C1 segment of cervical spinal cord (tissue), 14 donors: ENCODE results near the gene RAD51B.
A peak's percentile ranks its signal among the peaks of the same experiment; 100 is the strongest.

ENCODE experiments used
- DNase-seq, 14 donors: peaks; one replicate each; lab custom pipeline; 2025; lab: John Stamatoyannopoulos, UW

The RAD51B gene

GRCh38 chr14:68714991-68715924 is 895.7 kb downstream of the RAD51B start:
- no peak for DNase-seq

DNA sequence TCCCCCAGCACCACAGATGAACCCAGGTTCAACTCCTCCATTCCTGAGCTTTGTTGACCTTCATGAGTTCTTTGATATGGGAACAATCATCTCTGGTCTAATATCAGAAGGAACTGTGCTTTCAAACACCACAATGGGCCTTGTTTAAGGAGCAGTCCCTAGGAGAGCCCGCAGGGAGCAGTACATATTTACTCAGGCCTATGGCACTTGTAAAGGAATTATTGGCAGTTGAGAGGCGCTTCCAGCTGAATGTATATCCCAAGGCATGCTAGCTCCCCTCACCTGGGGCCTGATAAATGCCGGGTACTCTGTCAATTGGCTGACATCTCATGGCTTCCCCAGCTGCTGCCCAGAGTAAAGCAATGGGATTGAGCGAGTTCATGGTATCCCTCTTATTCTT is 897.1 kb downstream of the RAD51B start:
- no peak for DNase-seq

GRCh38 chr14:68718023-68718990 is 898.7 kb downstream of the RAD51B start:
- DNase-seq = no peak

GRCh38 chr14:68719634-68720384 is 900.2 kb downstream of the RAD51B start:
- no peak for DNase-seq

DNA sequence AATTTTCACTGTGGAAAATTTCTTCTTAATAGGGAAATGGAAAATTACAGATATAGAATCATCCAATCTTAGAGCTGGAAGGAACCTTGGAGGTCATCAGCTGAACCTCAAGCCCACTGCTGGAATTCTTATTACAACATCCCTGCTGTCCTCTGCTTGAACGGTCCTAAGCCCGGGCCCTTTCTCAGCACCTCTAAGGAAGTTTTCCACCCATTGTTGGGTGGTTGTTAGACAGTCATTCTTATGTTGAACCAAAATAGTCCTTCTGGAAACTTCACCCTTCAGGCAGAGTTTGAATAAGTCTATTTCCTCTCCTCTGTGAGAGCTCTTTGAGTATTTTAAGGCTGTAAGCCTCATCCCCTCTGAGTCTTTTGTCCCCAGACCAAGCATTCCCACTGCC is 902.6 kb downstream of the RAD51B start:
- DNase-seq = no peak

- no peak for DNase-seq
Measured at GRCh38 chr14:68722968-68723566, 903.5 kb downstream of the RAD51B start.

GRCh38 chr14:68723808-68724268 is 904.3 kb downstream of the RAD51B start:
- no peak for DNase-seq

DNA sequence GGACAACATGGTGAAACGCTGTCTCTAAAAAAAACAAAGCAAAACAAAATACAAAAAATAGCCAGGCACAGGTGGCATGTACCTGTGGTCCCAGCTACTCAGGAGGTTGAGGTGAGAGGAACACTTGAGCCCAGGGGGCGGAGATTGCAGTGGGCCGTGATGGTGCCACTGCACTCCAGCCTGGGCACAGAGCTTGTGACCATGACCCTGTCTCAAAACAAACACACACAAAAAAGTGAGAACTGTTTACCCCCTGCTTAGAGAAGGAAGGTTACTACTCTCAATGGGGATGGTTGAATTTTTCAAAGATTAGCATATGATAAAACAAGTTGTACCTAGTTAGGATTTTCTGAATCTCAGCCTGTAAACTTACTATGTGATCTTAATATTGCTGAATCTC is 905.3 kb downstream of the RAD51B start:
- DNase-seq = no peak

DNA sequence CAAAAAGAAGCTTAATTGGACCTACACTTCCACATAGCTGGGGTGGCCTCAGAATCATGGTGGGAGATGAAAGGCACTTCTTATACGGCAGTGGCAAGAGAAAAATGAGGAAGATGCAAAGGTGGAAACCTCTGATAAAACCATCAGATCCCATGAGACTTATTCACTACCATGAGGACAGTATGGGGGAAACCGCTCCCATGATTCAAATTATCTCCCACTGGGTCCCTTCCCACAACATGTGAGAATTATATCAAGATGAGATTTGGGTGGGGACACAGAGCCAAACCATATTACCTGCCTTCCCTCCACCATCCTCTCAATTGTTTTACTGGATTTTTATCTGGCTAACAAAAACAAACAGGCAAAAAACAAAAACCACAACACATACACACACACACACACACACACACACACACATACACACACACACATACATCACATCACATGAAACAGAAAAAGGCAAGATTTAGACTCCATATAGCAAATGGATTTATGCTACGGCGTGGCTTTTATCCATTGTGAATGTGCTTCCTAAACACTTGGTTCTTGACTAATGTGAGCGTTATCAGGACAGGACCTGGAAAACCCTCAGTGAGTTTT is 906.6 kb downstream of the RAD51B start:
- DNase-seq = no peak

DNA sequence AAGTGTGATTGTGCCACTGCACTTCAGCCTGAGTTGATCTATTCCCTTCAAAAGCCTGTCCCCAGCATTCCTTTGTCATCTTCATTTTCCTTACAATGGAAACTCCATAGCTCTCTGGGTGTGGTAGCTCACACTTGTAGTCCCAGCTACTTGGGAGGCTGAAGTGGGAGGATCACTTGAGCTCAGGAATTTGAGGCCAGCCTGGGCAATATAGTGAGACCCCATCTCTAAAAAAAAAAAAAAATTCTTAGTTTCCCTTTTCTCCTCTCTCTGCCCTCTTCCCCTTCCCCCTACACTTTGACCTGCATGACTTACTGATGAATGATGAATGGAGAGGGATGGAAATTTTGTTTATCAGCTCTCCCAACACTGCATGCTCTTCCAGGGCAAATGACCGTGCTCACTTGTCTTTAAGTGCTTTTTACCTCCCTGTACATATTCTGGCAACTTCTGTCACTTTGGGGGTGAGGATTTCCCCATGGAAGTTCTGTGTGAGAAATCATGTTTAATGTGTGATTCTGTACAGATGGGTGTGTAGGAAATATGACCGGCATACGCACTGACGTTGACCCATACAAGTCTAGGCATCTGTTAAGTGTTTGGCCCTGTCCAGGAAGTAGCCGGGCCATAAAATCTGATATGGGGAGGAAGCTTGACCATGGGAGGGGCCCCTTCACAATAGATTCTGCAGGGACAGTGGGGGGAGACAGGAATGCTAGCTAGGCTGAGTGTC is 907.9 kb downstream of the RAD51B start:
- no peak for DNase-seq

DNA sequence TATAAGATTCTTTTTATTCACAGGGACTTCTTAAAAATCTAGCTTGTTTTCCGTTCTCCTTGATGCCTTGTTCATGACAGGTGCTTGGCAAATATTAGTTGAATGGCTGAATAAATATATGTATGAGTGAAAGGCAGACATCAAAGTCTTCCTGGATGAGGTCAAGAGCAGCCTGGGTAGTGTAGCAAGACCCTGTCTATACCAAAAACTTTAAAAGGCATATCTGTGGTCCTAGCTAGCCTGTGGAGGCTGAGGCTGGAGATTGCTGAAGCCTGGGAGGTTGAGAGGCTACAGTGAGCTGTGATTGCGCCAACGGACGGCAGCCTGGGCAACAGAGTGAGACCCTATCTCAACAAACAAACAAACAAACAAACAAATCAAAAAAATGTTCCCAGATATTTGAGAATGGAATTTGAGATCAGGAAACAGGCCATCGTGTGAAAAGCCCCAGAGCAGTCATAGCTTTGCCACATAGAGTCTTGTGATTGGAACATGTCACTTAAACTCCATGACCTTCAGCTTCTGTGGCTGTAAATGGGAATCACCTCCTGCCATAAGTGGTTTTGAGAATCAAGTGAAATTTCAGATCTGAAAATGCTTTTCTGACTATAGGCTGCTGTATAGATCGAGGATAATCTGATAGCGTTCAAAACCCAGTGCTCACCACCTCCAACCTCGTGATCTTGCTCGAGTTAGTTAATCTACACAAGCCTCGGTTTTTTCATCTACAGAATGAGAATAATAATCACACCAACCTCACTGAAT is 908.9 kb downstream of the RAD51B start:
- no peak for DNase-seq

GRCh38 chr14:68729556-68729955 is 910.0 kb downstream of the RAD51B start:
- no peak for DNase-seq

GRCh38 chr14:68730348-68730747 is 910.8 kb downstream of the RAD51B start:
- no peak for DNase-seq

GRCh38 chr14:68730811-68731425 is 911.3 kb downstream of the RAD51B start:
- peak in 8 of 14 donors; percentile 18 to 69 (median 46) for DNase-seq

DNA sequence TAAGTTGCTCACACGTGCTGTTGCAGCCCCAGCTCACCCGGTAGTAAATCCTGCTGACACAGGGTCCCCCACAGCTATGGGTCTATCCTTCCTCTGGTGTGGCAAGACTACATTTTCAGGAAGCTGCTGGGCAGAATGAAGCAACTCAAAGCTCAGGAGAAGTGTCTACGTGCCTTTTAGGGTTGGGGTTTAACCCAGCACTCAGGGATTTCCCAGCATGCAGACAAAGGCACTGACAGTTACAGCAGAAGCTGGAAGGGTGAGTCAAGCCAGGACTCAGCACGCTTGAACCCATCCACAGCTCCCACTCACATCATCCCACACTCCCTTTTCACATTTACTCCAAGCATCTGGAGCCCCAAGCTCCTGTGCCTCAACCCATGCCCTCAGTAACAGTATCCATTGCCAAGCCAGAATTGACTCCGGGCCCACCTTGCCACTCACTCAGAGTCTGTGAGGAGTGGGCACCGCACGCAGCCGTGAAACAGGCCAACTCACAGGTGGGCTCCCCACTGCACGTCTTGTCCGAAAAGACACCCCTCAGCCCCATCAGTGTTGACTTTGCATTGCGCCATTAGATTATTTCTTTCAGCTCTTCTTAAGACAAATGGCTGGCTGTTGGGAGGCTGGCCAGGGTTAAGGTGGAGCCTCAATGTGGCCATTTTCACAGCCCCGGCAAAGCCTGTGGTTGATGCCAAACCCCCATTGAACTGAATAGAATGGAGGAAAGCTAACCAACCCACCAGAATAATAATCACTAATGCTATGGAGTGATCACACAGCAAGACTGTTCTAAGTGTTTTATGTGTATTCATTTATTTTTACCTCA is 913.7 kb downstream of the RAD51B start:
- peak in 9 of 14 donors; percentile 3 to 52 (median 31) for DNase-seq

GRCh38 chr14:68734231-68734732 is 914.7 kb downstream of the RAD51B start:
- DNase-seq = peak in 1 of 14 donors; percentile 39

GRCh38 chr14:68735856-68736255 is 916.3 kb downstream of the RAD51B start:
- DNase-seq = no peak
